Measurements from ENCODE around the gene NMNAT2.

NMNAT2 gene

GRCh38 chr1:183385340-183386144 lies 32.6 kb downstream of the NMNAT2 start:
- no peak overlapping the region for H3K4me3 ChIP-seq (ENCODE audit: low read depth, low read length)
- TF ChIP-seq CTCF (IDR thresholded peaks at IDR 0.05; ENCODE audit: borderline replicate concordance, insufficient read depth, low read depth, low read length) = no peak

GRCh38 chr1:183379951-183380350 lies 38.2 kb downstream of the NMNAT2 start:
- no peak overlapping the region for H3K4me3 ChIP-seq (ENCODE audit: low read depth, low read length)
- no peak for TF ChIP-seq CTCF (IDR thresholded peaks at IDR 0.05; ENCODE audit: borderline replicate concordance, insufficient read depth, low read depth, low read length)

GRCh38 chr1:183375381-183375780 lies 42.8 kb downstream of the NMNAT2 start:
- TF ChIP-seq CTCF (IDR thresholded peaks at IDR 0.05; ENCODE audit: borderline replicate concordance, insufficient read depth, low read depth, low read length) = no peak
- no peak overlapping the region for H3K4me3 ChIP-seq (ENCODE audit: low read depth, low read length)

- no peak overlapping the region for H3K4me3 ChIP-seq (ENCODE audit: low read depth, low read length)
- TF ChIP-seq CTCF (IDR thresholded peaks at IDR 0.05; ENCODE audit: borderline replicate concordance, insufficient read depth, low read depth, low read length) = no peak
Observed at GRCh38 chr1:183374825-183375224, 43.4 kb downstream of the NMNAT2 start.

- TF ChIP-seq CTCF (IDR thresholded peaks at IDR 0.05; ENCODE audit: borderline replicate concordance, insufficient read depth, low read depth, low read length) = no peak
- H3K4me3 ChIP-seq (ENCODE audit: low read depth, low read length) = no peak overlapping the region
Observed at GRCh38 chr1:183372586-183373230, 45.5 kb downstream of the NMNAT2 start.

GRCh38 chr1:183370399-183371058 lies 47.7 kb downstream of the NMNAT2 start:
- TF ChIP-seq CTCF (IDR thresholded peaks at IDR 0.05; ENCODE audit: borderline replicate concordance, insufficient read depth, low read depth, low read length) = no peak
- no peak overlapping the region for H3K4me3 ChIP-seq (ENCODE audit: low read depth, low read length)

All from GM12875 (cell line).